ENCODE measurements around the gene PSMA2.

DNA sequence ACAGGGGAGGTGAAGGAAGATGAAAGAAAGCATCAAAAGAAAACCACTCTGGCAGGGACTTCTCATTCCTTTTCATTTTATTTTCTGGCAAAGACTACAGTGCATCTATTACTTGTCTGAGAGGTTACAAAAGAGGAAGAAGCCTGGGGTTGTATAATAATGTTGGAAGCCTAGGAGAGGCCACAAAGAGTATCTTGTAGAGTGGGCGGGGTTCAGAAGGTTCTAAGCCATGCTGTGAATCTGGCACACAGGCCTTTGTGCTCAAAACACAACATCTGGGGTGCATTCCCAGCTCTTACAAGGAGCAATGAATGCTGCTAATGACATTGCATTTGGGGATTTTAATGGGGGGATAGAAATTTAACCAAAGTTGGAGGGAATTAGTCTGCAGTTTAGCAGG lies 49.6 kb upstream of the PSMA2 start:
- no peak for TF ChIP-seq SUZ12 (IDR thresholded peaks at IDR 0.05)
- TF ChIP-seq ARNT (IDR thresholded peaks at IDR 0.05): no peak

Measured in HEK293T (cell line).